NCI-H2227 (cell line): ENCODE data around the gene ADIPOR2.
"Not testable (repeated sequence)": the region's sequence is repeated elsewhere in the genome, so short reads cannot be mapped to it uniquely, and the experiment has no call there.

Source experiments
- DNase-seq: peaks from one replicate; lab custom pipeline; 2025; ENCODE audit not compliant: unreplicated experiment; lab: John Stamatoyannopoulos, UW

Gene ADIPOR2

GRCh38 chr12:1665366-1665765 is 25.5 kb upstream of the ADIPOR2 start:
- no peak for DNase-seq

GRCh38 chr12:1666215-1666614 is 24.7 kb upstream of the ADIPOR2 start:
- no peak for DNase-seq

GRCh38 chr12:1666685-1667162 is 24.1 kb upstream of the ADIPOR2 start:
- DNase-seq: no peak

GRCh38 chr12:1668833-1669543 is 21.9 kb upstream of the ADIPOR2 start:
- DNase-seq: no peak

GRCh38 chr12:1670358-1671268 is 20.3 kb upstream of the ADIPOR2 start:
- no peak for DNase-seq

GRCh38 chr12:1676043-1676442 is 14.8 kb upstream of the ADIPOR2 start:
- DNase-seq: no peak

GRCh38 chr12:1680804-1681492 is 9.9 kb upstream of the ADIPOR2 start:
- DNase-seq: no peak

- DNase-seq: no peak
These were observed 9.4 kb upstream of the ADIPOR2 start for GRCh38 chr12:1681493-1681807.

- no peak for DNase-seq
These were observed 2.7 kb upstream of the ADIPOR2 start for GRCh38 chr12:1688086-1688710.

GRCh38 chr12:1691123-1692007 is 495 bp downstream of the ADIPOR2 start:
- no peak for DNase-seq

GRCh38 chr12:1692226-1692625 is 1.4 kb downstream of the ADIPOR2 start:
- no peak for DNase-seq

- DNase-seq: no peak
These were observed 2.2 kb downstream of the ADIPOR2 start for GRCh38 chr12:1692895-1693610.

GRCh38 chr12:1695097-1695496 is 4.2 kb downstream of the ADIPOR2 start:
- not testable (repeated sequence) for DNase-seq

GRCh38 chr12:1695886-1696670 is 5.2 kb downstream of the ADIPOR2 start:
- DNase-seq: no peak

- no peak for DNase-seq
These were observed 5.9 kb downstream of the ADIPOR2 start for GRCh38 chr12:1696800-1697199.

- no peak for DNase-seq
These were observed 6.4 kb downstream of the ADIPOR2 start for GRCh38 chr12:1697271-1697670.

- DNase-seq: no peak
These were observed 7.8 kb downstream of the ADIPOR2 start for GRCh38 chr12:1698720-1699119.

- no peak for DNase-seq
These were observed 11.8 kb downstream of the ADIPOR2 start for GRCh38 chr12:1702713-1703112.
